Neural progenitor cell (in vitro differentiated cells): ENCODE measurements around the gene LAGE3.

Source experiments
- EZH2 ChIP-seq: fragments of 200-600 bp; sonication (generic); IDR thresholded peaks from 2 replicates; pipeline ENCODE4 v1.6.1; 2017; ENCODE audit warnings: antibody characterized with exemption, mild to moderate bottlenecking, moderate library complexity
- TF ChIP-seq, protein P1 (sequence below): fragments of 200-600 bp; sonication (generic); IDR thresholded peaks from 2 replicates; pipeline ENCODE4 v1.5.1; 2017; ENCODE audit warnings: antibody characterized with exemption, mild to moderate bottlenecking

GRCh38 chrX:154485150-154486051 lies 6.3 kb upstream of the LAGE3 start:
- TF ChIP-seq, protein P1, sequence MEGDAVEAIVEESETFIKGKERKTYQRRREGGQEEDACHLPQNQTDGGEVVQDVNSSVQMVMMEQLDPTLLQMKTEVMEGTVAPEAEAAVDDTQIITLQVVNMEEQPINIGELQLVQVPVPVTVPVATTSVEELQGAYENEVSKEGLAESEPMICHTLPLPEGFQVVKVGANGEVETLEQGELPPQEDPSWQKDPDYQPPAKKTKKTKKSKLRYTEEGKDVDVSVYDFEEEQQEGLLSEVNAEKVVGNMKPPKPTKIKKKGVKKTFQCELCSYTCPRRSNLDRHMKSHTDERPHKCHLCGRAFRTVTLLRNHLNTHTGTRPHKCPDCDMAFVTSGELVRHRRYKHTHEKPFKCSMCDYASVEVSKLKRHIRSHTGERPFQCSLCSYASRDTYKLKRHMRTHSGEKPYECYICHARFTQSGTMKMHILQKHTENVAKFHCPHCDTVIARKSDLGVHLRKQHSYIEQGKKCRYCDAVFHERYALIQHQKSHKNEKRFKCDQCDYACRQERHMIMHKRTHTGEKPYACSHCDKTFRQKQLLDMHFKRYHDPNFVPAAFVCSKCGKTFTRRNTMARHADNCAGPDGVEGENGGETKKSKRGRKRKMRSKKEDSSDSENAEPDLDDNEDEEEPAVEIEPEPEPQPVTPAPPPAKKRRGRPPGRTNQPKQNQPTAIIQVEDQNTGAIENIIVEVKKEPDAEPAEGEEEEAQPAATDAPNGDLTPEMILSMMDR: no peak
- TF ChIP-seq EZH2: no peak
